ENCODE results near the gene SLC6A12.

The SLC6A12 gene

DNA sequence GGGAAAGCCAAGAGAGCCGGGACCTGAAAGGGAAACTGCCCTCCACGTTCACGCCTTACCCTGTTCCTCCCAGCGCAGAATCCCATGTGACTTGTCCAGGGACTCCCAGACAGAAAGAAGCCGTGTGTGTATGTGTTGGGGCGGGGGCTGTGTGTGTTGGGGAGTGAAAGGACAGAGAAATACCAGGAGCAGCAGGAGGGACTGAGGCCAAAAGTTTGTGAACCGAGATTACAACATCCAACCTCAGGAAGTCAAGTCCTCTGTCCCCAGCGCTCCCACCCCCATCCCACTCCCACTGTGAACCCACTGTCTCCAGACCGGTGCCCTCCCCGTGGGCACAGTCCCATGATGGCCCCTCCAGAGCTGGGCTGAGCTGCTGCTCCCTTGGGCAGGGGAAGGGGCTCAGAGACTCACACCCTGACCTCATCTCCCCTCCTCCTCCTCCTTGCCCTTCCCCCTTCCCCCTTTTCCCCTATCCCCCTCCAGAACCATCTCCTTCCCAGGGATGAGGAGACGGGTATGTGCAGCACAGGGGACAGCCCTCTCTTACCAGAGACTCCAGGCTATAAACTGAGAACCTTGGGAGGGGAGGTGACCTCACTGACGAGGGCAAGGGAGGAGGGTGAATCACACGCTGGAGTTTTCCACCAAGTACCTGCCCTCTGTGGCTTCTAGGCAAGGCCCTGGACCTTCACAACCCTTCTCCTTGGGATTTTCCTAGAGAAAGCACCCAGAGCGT is at the start of gene SLC6A12:
Gene SLC6A12 (minus strand): TSS at position 155 of the 739 bp plus-strand sequence. CDS start 4,171 bp downstream, outside the sequence.
- Histone ChIP-seq H3K4me1 (ENCODE audit: control insufficient read depth in 2 of 2, insufficient read depth in 2 of 2, low read length in 2 of 2) (peaks cover 13 to 48% of the 10 kb centered on the region in 2 donors), H3K36me3 (ENCODE audit: control insufficient read depth in 2 of 2, insufficient read depth in 2 of 2, low read length in 2 of 2) (no peaks in the 10 kb centered on the region), H3K4me3 (ENCODE audit: low read length in 2 of 2) (peak within 1 kb of the TSS; percentile 41 to 56), H3K9me3 (ENCODE audit: control insufficient read depth in 2 of 2, low read length in 2 of 2) (no peaks in the 10 kb centered on the region), H3K27me3 (ENCODE audit: control insufficient read depth in 2 of 2, insufficient read depth in 2 of 2, low read length in 2 of 2) (peaks cover 0 to 12% of the 10 kb centered on the region in 2 donors), H3K27ac (ENCODE audit: low read depth in 2 of 2, low read length in 2 of 2) (peak within 1 kb of the TSS in 1 of 2 donors; percentile 23), H3K9ac (ENCODE audit: low read depth in 1 of 2, low read length in 2 of 2) (peak within 1 kb of the TSS in 1 of 2 donors; percentile 38)

DNA sequence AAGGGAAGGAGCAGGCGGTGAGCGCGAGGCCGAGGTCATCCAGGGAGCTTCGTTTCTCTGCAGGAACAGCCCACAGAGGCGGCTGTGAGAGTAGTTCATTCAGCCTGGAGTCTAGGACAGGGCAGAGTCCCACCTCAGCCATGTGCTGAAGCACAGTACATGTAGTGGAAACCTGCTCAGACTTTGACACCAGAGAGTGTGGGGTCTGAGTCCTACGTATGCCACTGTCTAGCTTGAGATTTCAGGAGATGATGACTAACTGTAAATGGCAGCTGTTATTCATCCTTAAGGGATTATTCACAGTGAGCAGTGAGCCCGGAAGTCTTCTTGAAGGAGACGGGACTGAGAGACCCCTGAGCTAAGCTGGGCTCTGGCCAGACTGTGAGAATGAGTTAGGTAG is 49.6 kb upstream of the SLC6A12 start:
- H3K4me1 ChIP-seq (ENCODE audit: control insufficient read depth in 2 of 2, insufficient read depth in 2 of 2, low read length in 2 of 2) = no peaks in the 10 kb centered on the region
- H3K9me3 ChIP-seq (ENCODE audit: control insufficient read depth in 2 of 2, low read length in 2 of 2) = no peaks in the 10 kb centered on the region
- H3K36me3 ChIP-seq (ENCODE audit: control insufficient read depth in 2 of 2, insufficient read depth in 2 of 2, low read length in 2 of 2) = no peaks in the 10 kb centered on the region
- no peak overlapping the region for H3K9ac ChIP-seq (ENCODE audit: low read depth in 1 of 2, low read length in 2 of 2)
- H3K4me3 ChIP-seq (ENCODE audit: low read length in 2 of 2) = no peak overlapping the region
- H3K27ac ChIP-seq (ENCODE audit: low read depth in 2 of 2, low read length in 2 of 2) = no peak overlapping the region
- peaks cover 3 to 11% of the 10 kb centered on the region in 2 donors for H3K27me3 ChIP-seq (ENCODE audit: control insufficient read depth in 2 of 2, insufficient read depth in 2 of 2, low read length in 2 of 2)

DNA sequence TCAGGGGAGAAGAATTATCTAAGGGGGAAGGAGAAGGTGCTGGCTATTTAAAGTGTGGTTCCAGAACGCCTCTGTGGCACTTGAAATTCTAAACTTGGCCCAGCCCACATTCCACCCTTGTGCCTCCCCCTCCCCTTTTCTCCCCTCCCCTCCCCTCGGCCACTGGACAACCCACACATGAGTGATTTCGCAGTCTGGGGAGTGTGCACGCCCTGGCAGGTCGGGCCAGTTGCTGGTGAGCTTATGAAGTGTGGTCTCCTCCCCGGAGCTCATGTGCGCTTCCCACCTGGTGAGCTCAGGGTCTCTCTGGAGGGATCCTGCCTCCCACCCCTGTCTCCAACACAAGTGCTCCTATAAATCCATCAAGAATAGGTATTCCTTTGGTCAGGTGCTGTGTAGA is 48.9 kb upstream of the SLC6A12 start, which contains the start of gene SLC6A13:
Gene SLC6A13 (minus strand): TSS at position 20 of the 400 bp plus-strand sequence. CDS start 2,784 bp downstream, outside the sequence.
- peaks cover 3 to 14% of the 10 kb centered on the region in 2 donors for H3K27me3 ChIP-seq (ENCODE audit: control insufficient read depth in 2 of 2, insufficient read depth in 2 of 2, low read length in 2 of 2)
- H3K36me3 ChIP-seq (ENCODE audit: control insufficient read depth in 2 of 2, insufficient read depth in 2 of 2, low read length in 2 of 2) = no peaks in the 10 kb centered on the region
- H3K9me3 ChIP-seq (ENCODE audit: control insufficient read depth in 2 of 2, low read length in 2 of 2) = no peaks in the 10 kb centered on the region
- no peak within 1 kb of the TSS for H3K9ac ChIP-seq (ENCODE audit: low read depth in 1 of 2, low read length in 2 of 2)
- no peak within 1 kb of the TSS for H3K27ac ChIP-seq (ENCODE audit: low read depth in 2 of 2, low read length in 2 of 2)
- H3K4me3 ChIP-seq (ENCODE audit: low read length in 2 of 2) = no peak within 1 kb of the TSS
- H3K4me1 ChIP-seq (ENCODE audit: control insufficient read depth in 2 of 2, insufficient read depth in 2 of 2, low read length in 2 of 2) = no peaks in the 10 kb centered on the region

DNA sequence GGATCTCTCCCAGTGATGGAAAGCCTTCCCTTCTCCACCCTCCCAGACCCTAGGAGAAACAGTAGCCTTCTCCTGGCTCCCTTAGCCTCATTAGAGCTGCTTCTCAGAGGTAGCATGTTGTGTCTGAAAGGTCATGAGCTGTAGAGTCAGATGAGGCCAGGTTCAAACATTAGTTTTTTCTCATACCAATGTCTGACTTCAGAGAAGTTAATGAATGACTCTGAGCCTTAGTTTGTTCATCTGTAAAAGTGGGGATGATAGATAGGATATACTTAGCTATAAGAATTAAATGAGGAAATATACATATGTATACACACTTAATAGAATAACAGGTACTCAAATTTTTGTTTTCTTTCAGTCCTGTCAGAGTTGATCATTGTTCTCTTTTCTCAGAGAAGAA is 48.2 kb upstream of the SLC6A12 start:
- Histone ChIP-seq H3K9me3 (ENCODE audit: control insufficient read depth in 2 of 2, low read length in 2 of 2) (no peaks in the 10 kb centered on the region), H3K27me3 (ENCODE audit: control insufficient read depth in 2 of 2, insufficient read depth in 2 of 2, low read length in 2 of 2) (peaks cover 7 to 12% of the 10 kb centered on the region in 2 donors), H3K27ac (ENCODE audit: low read depth in 2 of 2, low read length in 2 of 2) (no peak overlapping the region), H3K9ac (ENCODE audit: low read depth in 1 of 2, low read length in 2 of 2) (no peak overlapping the region), H3K4me1 (ENCODE audit: control insufficient read depth in 2 of 2, insufficient read depth in 2 of 2, low read length in 2 of 2) (no peaks in the 10 kb centered on the region), H3K4me3 (ENCODE audit: low read length in 2 of 2) (no peak overlapping the region), H3K36me3 (ENCODE audit: control insufficient read depth in 2 of 2, insufficient read depth in 2 of 2, low read length in 2 of 2) (no peaks in the 10 kb centered on the region)

DNA sequence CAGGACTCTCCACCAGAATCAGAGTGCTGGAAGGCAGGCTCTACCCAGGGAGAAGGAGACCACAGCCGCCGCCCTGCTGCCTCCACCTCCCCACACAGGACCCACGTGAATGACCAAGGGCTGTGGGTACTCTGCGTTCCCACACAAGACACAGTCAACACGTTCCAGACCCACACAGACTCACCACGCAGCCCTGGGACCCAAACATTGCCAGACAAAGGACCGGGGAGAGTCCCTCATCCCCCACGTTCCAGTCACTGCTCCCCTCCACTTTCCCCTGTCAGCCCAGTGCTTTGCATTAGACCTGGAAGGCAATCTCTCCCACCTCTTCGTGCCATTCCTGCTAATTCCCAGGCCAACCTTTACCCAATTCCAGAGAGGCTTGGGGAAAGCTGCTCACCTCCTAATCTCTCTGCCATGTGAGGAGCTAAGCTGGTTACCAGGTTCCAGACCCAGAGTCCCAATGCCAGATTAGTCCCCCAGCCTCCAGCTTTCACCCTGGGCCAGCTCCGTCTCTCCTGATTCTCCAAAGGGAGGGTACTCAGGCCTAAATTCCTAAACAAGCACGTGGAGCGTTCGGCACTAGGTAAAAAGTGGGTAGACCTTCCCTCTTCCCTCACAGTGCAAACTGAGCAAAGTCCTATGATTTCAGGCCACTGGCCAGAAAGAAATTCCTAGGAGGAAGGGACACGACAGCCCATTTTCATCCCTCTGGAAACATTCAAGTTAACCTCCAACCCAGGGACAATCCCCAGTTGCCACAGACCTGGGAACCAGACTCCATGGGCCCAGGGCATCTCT is 43.8 kb upstream of the SLC6A12 start:
- no peak overlapping the region for H3K4me3 ChIP-seq (ENCODE audit: low read length in 2 of 2)
- H3K9ac ChIP-seq (ENCODE audit: low read depth in 1 of 2, low read length in 2 of 2) = no peak overlapping the region
- peaks cover 7 to 8% of the 10 kb centered on the region in 2 donors for H3K27me3 ChIP-seq (ENCODE audit: control insufficient read depth in 2 of 2, insufficient read depth in 2 of 2, low read length in 2 of 2)

DNA sequence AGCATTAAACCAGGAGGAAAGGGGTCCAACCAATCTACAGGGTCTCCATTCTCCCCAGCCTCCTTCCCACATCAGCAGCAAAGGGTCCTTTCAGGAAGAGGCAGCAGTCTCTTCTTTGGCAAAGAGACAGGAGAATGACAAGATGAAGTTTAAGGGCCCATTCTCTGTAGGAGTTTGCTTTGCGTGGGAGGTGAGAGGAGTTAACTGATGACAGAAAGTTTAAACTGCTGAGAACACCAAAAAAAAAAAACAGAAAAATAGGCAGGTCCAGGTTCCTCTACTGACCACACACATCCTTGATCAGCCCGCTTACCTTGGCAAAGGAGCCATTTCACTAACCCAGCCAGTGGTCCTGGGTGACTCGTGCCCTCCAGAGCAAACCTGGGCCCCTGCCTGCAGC is 43.0 kb upstream of the SLC6A12 start:
- Histone ChIP-seq H3K36me3 (ENCODE audit: control insufficient read depth in 2 of 2, insufficient read depth in 2 of 2, low read length in 2 of 2) (no peaks in the 10 kb centered on the region), H3K4me1 (ENCODE audit: control insufficient read depth in 2 of 2, insufficient read depth in 2 of 2, low read length in 2 of 2) (no peaks in the 10 kb centered on the region), H3K9me3 (ENCODE audit: control insufficient read depth in 2 of 2, low read length in 2 of 2) (no peaks in the 10 kb centered on the region), H3K27me3 (ENCODE audit: control insufficient read depth in 2 of 2, insufficient read depth in 2 of 2, low read length in 2 of 2) (peaks cover 7% of the 10 kb centered on the region in 2 donors), H3K4me3 (ENCODE audit: low read length in 2 of 2) (no peak overlapping the region), H3K9ac (ENCODE audit: low read depth in 1 of 2, low read length in 2 of 2) (no peak overlapping the region), H3K27ac (ENCODE audit: low read depth in 2 of 2, low read length in 2 of 2) (no peak overlapping the region)

More for the DNA sequence above, 43.8 kb upstream of the SLC6A12 start:
- no peaks in the 10 kb centered on the region for H3K36me3 ChIP-seq (ENCODE audit: control insufficient read depth in 2 of 2, insufficient read depth in 2 of 2, low read length in 2 of 2)
- no peaks in the 10 kb centered on the region for H3K4me1 ChIP-seq (ENCODE audit: control insufficient read depth in 2 of 2, insufficient read depth in 2 of 2, low read length in 2 of 2)
- H3K27ac ChIP-seq (ENCODE audit: low read depth in 2 of 2, low read length in 2 of 2) = no peak overlapping the region
- H3K9me3 ChIP-seq (ENCODE audit: control insufficient read depth in 2 of 2, low read length in 2 of 2) = no peaks in the 10 kb centered on the region

DNA sequence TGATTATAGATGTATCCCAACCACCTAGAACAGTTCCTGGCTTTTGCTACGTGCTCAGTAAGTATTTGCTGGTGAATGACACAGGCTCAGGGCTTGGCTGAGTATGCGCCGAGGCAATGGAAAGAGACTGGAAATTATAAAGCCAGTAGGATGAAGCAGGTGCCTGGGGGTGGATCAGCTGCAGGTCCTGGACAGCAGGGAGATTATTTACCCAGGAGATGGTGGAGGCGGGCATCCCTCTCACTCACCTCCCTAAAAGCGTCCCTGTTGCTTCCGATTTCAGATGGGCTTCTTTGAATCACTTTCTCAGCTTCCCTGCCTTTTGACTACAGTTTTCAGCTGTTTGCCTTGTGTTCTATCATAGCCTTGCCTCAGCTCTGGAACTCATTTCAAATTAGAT is 42.3 kb upstream of the SLC6A12 start:
- Histone ChIP-seq H3K9ac (ENCODE audit: low read depth in 1 of 2, low read length in 2 of 2) (no peak overlapping the region), H3K36me3 (ENCODE audit: control insufficient read depth in 2 of 2, insufficient read depth in 2 of 2, low read length in 2 of 2) (no peaks in the 10 kb centered on the region), H3K4me1 (ENCODE audit: control insufficient read depth in 2 of 2, insufficient read depth in 2 of 2, low read length in 2 of 2) (no peaks in the 10 kb centered on the region), H3K9me3 (ENCODE audit: control insufficient read depth in 2 of 2, low read length in 2 of 2) (no peaks in the 10 kb centered on the region), H3K4me3 (ENCODE audit: low read length in 2 of 2) (no peak overlapping the region), H3K27me3 (ENCODE audit: control insufficient read depth in 2 of 2, insufficient read depth in 2 of 2, low read length in 2 of 2) (peaks cover 6 to 7% of the 10 kb centered on the region in 2 donors), H3K27ac (ENCODE audit: low read depth in 2 of 2, low read length in 2 of 2) (no peak overlapping the region)

DNA sequence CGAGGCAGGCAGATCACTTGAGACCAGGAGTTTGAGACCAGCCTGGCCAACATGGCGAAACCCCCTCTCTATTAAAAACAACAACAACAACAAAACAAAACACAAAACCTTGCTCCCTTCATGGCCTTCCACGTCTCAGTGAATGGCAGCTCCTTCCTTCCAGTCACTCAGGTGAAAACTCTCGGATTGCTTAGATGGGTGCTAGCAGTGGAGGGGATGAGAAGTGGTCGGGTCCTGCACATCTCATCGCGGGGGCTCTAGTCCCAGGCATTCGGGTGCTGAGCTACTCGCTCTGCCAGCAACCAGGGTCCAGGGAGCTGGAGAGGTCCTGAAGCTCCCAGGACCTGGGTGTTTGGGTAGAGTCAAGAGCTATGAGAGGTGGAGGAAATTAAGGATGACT is 41.0 kb upstream of the SLC6A12 start:
- Histone ChIP-seq H3K4me1 (ENCODE audit: control insufficient read depth in 2 of 2, insufficient read depth in 2 of 2, low read length in 2 of 2) (no peaks in the 10 kb centered on the region), H3K36me3 (ENCODE audit: control insufficient read depth in 2 of 2, insufficient read depth in 2 of 2, low read length in 2 of 2) (no peaks in the 10 kb centered on the region), H3K9ac (ENCODE audit: low read depth in 1 of 2, low read length in 2 of 2) (no peak overlapping the region), H3K4me3 (ENCODE audit: low read length in 2 of 2) (no peak overlapping the region), H3K27ac (ENCODE audit: low read depth in 2 of 2, low read length in 2 of 2) (no peak overlapping the region), H3K9me3 (ENCODE audit: control insufficient read depth in 2 of 2, low read length in 2 of 2) (no peaks in the 10 kb centered on the region), H3K27me3 (ENCODE audit: control insufficient read depth in 2 of 2, insufficient read depth in 2 of 2, low read length in 2 of 2) (peaks cover 4 to 6% of the 10 kb centered on the region in 2 donors)

DNA sequence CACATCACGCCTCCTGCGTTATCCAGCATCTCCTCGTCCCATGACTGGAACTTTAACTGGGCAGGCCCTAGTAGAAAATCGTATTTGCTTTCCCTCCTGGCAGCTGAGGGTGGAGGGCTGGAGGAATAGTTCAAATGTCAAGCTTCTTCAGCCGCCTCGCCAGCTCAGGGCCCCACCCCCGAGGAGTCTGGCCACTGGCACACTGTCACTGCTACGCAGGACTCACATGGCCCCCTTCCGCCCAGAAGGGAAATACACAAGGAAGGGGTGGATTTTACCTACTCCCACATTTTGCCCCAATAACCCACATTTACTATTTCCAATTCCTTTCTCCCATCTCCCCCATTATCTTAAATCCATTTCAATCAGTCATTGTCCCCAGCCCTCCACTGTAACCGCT is 40.1 kb upstream of the SLC6A12 start:
- peaks cover 4 to 6% of the 10 kb centered on the region in 2 donors for H3K27me3 ChIP-seq (ENCODE audit: control insufficient read depth in 2 of 2, insufficient read depth in 2 of 2, low read length in 2 of 2)
- no peak overlapping the region for H3K9ac ChIP-seq (ENCODE audit: low read depth in 1 of 2, low read length in 2 of 2)
- H3K4me1 ChIP-seq (ENCODE audit: control insufficient read depth in 2 of 2, insufficient read depth in 2 of 2, low read length in 2 of 2) = no peaks in the 10 kb centered on the region

More for the DNA sequence above, 40.1 kb upstream of the SLC6A12 start:
- Histone ChIP-seq H3K9me3 (ENCODE audit: control insufficient read depth in 2 of 2, low read length in 2 of 2) (no peaks in the 10 kb centered on the region), H3K4me3 (ENCODE audit: low read length in 2 of 2) (no peak overlapping the region), H3K27ac (ENCODE audit: low read depth in 2 of 2, low read length in 2 of 2) (no peak overlapping the region), H3K36me3 (ENCODE audit: control insufficient read depth in 2 of 2, insufficient read depth in 2 of 2, low read length in 2 of 2) (no peaks in the 10 kb centered on the region)

Data from mucosa of rectum (tissue), 2 donors.